HepG2 (cell line): ENCODE results near the gene RPL19. TPM values are rescaled to one million over a fixed set of nuclear protein-coding genes. Genes with fewer than 3 reads are reported as not detected.

Experiments
- ATAC-seq: fragments of 200-7000 bp; cut with Tn5 transposase; 3 replicates; pipeline ENCODE4 v1.9.1; 2020; ENCODE audit warnings: mild to moderate bottlenecking, moderate library complexity
- BruUV-seq: library from RNA; stranded (reverse); fragments of 400-500 nt; replicated peaks from 2 replicates; lab custom pipeline; 2021; lab: Mats Ljungman, UMichigan
- CTCF ChIA-PET: fragments of 300-600 bp; formaldehyde crosslinking; extraction: SDS; loops from one replicate; lab custom pipeline; 2021; ENCODE audit warnings: low total read pairs, inconsistent platforms, low intra/inter-chr PET ratio; lab: Yijun Ruan, JAX
- POLR2A ChIA-PET: fragments of 350-600 bp; sonication (Branson Sonifier 250); formaldehyde crosslinking; loops from one replicate; lab custom pipeline; 2020; ENCODE audit warnings: antibody characterized with exemption, inconsistent platforms; lab: Yijun Ruan, JAX
- DNase-seq: peaks from one replicate; pipeline ENCODE4 v3.0.0-alpha.2; 2015; ENCODE audit warnings: low spot score
- FAIRE-seq: peaks from 3 replicates; lab custom pipeline; 2011; peaks lifted over from hg19 to GRCh38; lab: Jason Lieb, UNC
- H2AFZ ChIP-seq: one replicate; pipeline ENCODE4 v1.6.1; 2011; ENCODE audit warnings: low read length, inconsistent platforms
- H3K27ac ChIP-seq: fragments of 300-600 bp; 3 replicates; pipeline ENCODE4 v1.8.0; 2011; ENCODE audit warnings: mixed run types, mild to moderate bottlenecking, mixed read lengths, low read length, inconsistent platforms; ENCODE audit not compliant: insufficient read depth; ENCODE audit errors: extremely low read length
- H3K27me3 ChIP-seq, 2 experiments: fragments of 200-600 bp in 1 of 2; 2 replicates in 1 of 2; 3 replicates in 1 of 2; pipeline versions ENCODE4 v1.6.0 to v1.8.0; 2011; ENCODE audit warnings: low read length in 2 of 2, mild to moderate bottlenecking in 2 of 2, moderate library complexity in 2 of 2, inconsistent platforms in 1 of 2; ENCODE audit not compliant: insufficient read depth in 2 of 2, control insufficient read depth in 1 of 2
- H3K36me3 ChIP-seq, 2 experiments: fragments of 200-600 bp in 1 of 2; replicated peaks in 1 of 2; 2 replicates in 1 of 2; 3 replicates in 1 of 2; pipeline versions ENCODE4 v1.5.1 to v1.8.0; 2011; ENCODE audit warnings: low read length in 2 of 2, inconsistent platforms in 1 of 2; ENCODE audit not compliant: insufficient read depth in 2 of 2, control insufficient read depth in 1 of 2
- H3K4me1 ChIP-seq: 2 replicates; pipeline ENCODE4 v1.5.1; 2012; ENCODE audit warnings: low read length, inconsistent platforms; ENCODE audit not compliant: insufficient read depth
- H3K4me2 ChIP-seq: 2 replicates; pipeline ENCODE4 v1.6.0; 2011; ENCODE audit warnings: low read depth, low read length, inconsistent platforms
- H3K4me3 ChIP-seq, 3 experiments: fragments of 200-600 bp in 1 of 3; sonication (generic), shearing (Covaris generic) in 1 of 3; replicated peaks in 1 of 3; 2 replicates each; pipeline ENCODE4 v1.5.1; 2011 to 2016; ENCODE audit warnings: low read length in 3 of 3, inconsistent platforms in 2 of 3, low read depth in 2 of 3, mild to moderate bottlenecking in 2 of 3, control low read depth in 1 of 3, mixed read lengths in 1 of 3; ENCODE audit not compliant: insufficient read depth in 1 of 3
- H3K79me2 ChIP-seq: one replicate; pipeline ENCODE4 v1.6.1; 2011; ENCODE audit warnings: low read length, inconsistent platforms; ENCODE audit not compliant: insufficient read depth
- H3K9ac ChIP-seq: 2 replicates; pipeline ENCODE4 v1.6.0; 2011; ENCODE audit warnings: mild to moderate bottlenecking, low read depth, low read length, inconsistent platforms; ENCODE audit not compliant: insufficient read depth
- H3K9me3 ChIP-seq: 2 replicates; pipeline ENCODE4 v1.5.1; 2012; ENCODE audit warnings: mild to moderate bottlenecking, low read length
- H4K20me1 ChIP-seq: 2 replicates; pipeline ENCODE4 v1.6.0; 2011; ENCODE audit warnings: inconsistent platforms, mild to moderate bottlenecking, low read length, moderate library complexity; ENCODE audit not compliant: insufficient read depth
- ARID5B ChIP-seq: IDR thresholded peaks from 2 replicates; pipeline ENCODE4 v1.4.0; 2020; ENCODE audit warnings: mild to moderate bottlenecking, missing genetic modification reagents
- HHEX ChIP-seq: IDR thresholded peaks from 2 replicates; pipeline ENCODE4 v1.6.1; 2016; ENCODE audit warnings: control low read depth
- RBAK ChIP-seq: sonication (generic); formaldehyde crosslinking; IDR thresholded peaks from 2 replicates; pipeline ENCODE4 v1.5.1; 2020; ENCODE audit warnings: mild to moderate bottlenecking, missing genetic modification reagents
- YEATS4 ChIP-seq: sonication (generic); formaldehyde crosslinking; IDR thresholded peaks from 2 replicates; pipeline ENCODE4 v1.4.0; 2020; ENCODE audit warnings: missing genetic modification reagents, borderline replicate concordance
- ZNF292 ChIP-seq: sonication (generic); formaldehyde crosslinking; IDR thresholded peaks from 2 replicates; pipeline ENCODE4 v1.8.1; 2022; ENCODE audit warnings: mild to moderate bottlenecking, low read depth, missing genetic modification reagents, borderline replicate concordance
- ZNF296 ChIP-seq: sonication (generic); formaldehyde crosslinking; conservative IDR thresholded peaks from 2 replicates; pipeline ENCODE4 v1.5.0; 2020; ENCODE audit warnings: mild to moderate bottlenecking, missing genetic modification reagents
- ZNF333 ChIP-seq: sonication (generic); formaldehyde crosslinking; IDR thresholded peaks from 2 replicates; pipeline ENCODE4 v1.4.0; 2020; ENCODE audit warnings: mild to moderate bottlenecking, missing genetic modification reagents, borderline replicate concordance
- WGBS: methylation state at CpG from one replicate; pipeline ENCODE4 v1.1.6; 2017; ENCODE audit warnings: low lambda C conversion rate; 5-methylcytosine and 5-hydroxymethylcytosine counted together
- in situ Hi-C: cut with HindIII; loops from 2 replicates; pipeline ENCODE4 v1.10.0; 2017; ENCODE audit warnings: low pct_unique_long_range_greater_than_20kb; ENCODE audit not compliant: extremely low pct_ligation_motif_present
- intact Hi-C: fragments of 100-400 bp; cut with micrococcal nuclease; formaldehyde crosslinking; loops from one replicate; pipeline ENCODE4 v1.10.0; 2022; ENCODE audit not compliant: unreplicated experiment
- polyA plus RNA-seq, 8 experiments: library from polyadenylated mRNA; depleted of rRNA in 3 of 8; stranded (reverse) in 7 of 8; unstranded in 1 of 8; fragments of >200 nt; fragmentation: Illumina TruSeq in 4 of 8; extraction: Trizol in 4 of 8; gene quantifications; 2 replicates each; pipeline versions ENCODE4 v1.2.1 to v1.2.3, GENCODE V29; 2011 to 2016; ENCODE audit warnings: low read depth in 4 of 8, missing spikeins in 1 of 8, mixed read lengths in 1 of 8; ENCODE audit not compliant: insufficient read depth in 1 of 8
- total RNA-seq, 5 experiments: library from RNA; depleted of rRNA; stranded (reverse); fragments of >200 nt; fragmentation: Illumina TruSeq; extraction: Trizol; gene quantifications; 2 replicates each; pipeline ENCODE4 v1.2.3, GENCODE V29; 2016; ENCODE audit warnings: low read depth in 1 of 5
- TF ChIP-seq, protein P1 (sequence below): sonication (generic); formaldehyde crosslinking; conservative IDR thresholded peaks from 2 replicates; pipeline ENCODE4 v1.5.0; 2020; ENCODE audit warnings: missing genetic modification reagents
- TF ChIP-seq, protein P2 (sequence below), 2 experiments: sonication (generic) in 1 of 2; formaldehyde crosslinking in 1 of 2; IDR thresholded peaks; 2 replicates each; pipeline versions ENCODE4 v1.6.1 to v1.9.0; 2014 to 2022; ENCODE audit warnings: antibody characterized with exemption in 1 of 2, borderline replicate concordance in 1 of 2, inconsistent platforms in 1 of 2, low read depth in 1 of 2, missing genetic modification reagents in 1 of 2
- TF ChIP-seq, protein P3 (sequence below): sonication (generic); formaldehyde crosslinking; conservative IDR thresholded peaks from 2 replicates; pipeline ENCODE4 v1.8.0; 2022; ENCODE audit warnings: missing genetic modification reagents

RPL19 gene
- total and polyA plus RNA-seq, 2 of the 13 experiments (the other 11 are each of a cell fraction or from before 2014, with no cell fraction given), result 2,522 to 2,768 TPM

DNA sequence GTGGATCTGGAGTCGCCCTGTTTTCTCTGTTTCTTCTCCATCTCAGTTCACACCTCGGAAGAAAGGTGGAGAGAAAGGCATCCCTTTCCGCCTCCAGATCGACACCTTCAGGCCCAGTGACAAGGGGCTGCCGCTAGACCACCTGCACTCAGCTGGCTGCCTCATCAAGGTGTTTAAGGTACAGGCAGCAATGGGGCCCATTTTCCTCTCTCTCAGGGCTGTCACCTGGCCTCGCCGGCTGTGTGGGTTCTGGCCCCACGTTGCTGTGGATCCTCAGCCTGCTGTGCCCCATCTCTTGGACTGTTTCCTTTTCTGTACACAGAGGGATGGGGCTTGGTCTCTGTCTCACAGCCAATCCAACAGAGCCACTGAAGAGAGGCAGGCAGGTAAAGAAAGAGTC is 43.1 kb downstream of the RPL19 start:
- ChIA-PET CTCF (interaction anchor here (4.2 kb wide), 1 partner anchor 36 kb away, joined by 35 read pairs; no protein-coding TSS in a partner anchor), POLR2A (interaction anchor here (0.6 to 3.2 kb wide), 2 partner anchors 37 to 429 kb away, joined by 3 to 24 read pairs; no protein-coding TSS in a partner anchor)
- no peaks in the 10 kb centered on the region for H3K9me3 ChIP-seq
- peaks cover 0 to 5% of the 10 kb centered on the region in 2 experiments; a peak in 2 of 5 replicates for H3K27me3 ChIP-seq
- no peak overlapping the region for H3K27ac ChIP-seq
- H2AFZ ChIP-seq, result no peak overlapping the region
- no peak overlapping the region for H3K4me3 ChIP-seq
- H3K79me2 ChIP-seq, result no peaks in the 10 kb centered on the region
- no TSS peak for BruUV-seq
- intact Hi-C loops (loop anchor here (5.0 kb wide), 1 partner anchor 51 kb away; no protein-coding TSS in a partner anchor), in situ Hi-C loops (no loop called here)
- ATAC-seq (no peak), FAIRE-seq (no peak), DNase-seq (no peak)
- no peak overlapping the region for H3K4me2 ChIP-seq
- 46% methylated on average over 8 of the region's 8 CpGs for WGBS
- peaks cover 11% of the 10 kb centered on the region for H3K4me1 ChIP-seq
- no peaks in the 10 kb centered on the region for H3K36me3 ChIP-seq
- H3K9ac ChIP-seq, result no peak overlapping the region
- no peaks in the 10 kb centered on the region for H4K20me1 ChIP-seq
- TF ChIP-seq ZNF333 (CRISPR knock-in tag), result no peak
- no peak for TF ChIP-seq RBAK (CRISPR knock-in tag)
- no peak for TF ChIP-seq ARID5B (CRISPR knock-in tag)
- TF ChIP-seq HHEX (CRISPR knock-in tag), result no peak
- TF ChIP-seq, protein P1, sequence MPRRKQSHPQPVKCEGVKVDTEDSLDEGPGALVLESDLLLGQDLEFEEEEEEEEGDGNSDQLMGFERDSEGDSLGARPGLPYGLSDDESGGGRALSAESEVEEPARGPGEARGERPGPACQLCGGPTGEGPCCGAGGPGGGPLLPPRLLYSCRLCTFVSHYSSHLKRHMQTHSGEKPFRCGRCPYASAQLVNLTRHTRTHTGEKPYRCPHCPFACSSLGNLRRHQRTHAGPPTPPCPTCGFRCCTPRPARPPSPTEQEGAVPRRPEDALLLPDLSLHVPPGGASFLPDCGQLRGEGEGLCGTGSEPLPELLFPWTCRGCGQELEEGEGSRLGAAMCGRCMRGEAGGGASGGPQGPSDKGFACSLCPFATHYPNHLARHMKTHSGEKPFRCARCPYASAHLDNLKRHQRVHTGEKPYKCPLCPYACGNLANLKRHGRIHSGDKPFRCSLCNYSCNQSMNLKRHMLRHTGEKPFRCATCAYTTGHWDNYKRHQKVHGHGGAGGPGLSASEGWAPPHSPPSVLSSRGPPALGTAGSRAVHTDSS (CRISPR knock-in tag), result no peak
- TF ChIP-seq, protein P2, sequence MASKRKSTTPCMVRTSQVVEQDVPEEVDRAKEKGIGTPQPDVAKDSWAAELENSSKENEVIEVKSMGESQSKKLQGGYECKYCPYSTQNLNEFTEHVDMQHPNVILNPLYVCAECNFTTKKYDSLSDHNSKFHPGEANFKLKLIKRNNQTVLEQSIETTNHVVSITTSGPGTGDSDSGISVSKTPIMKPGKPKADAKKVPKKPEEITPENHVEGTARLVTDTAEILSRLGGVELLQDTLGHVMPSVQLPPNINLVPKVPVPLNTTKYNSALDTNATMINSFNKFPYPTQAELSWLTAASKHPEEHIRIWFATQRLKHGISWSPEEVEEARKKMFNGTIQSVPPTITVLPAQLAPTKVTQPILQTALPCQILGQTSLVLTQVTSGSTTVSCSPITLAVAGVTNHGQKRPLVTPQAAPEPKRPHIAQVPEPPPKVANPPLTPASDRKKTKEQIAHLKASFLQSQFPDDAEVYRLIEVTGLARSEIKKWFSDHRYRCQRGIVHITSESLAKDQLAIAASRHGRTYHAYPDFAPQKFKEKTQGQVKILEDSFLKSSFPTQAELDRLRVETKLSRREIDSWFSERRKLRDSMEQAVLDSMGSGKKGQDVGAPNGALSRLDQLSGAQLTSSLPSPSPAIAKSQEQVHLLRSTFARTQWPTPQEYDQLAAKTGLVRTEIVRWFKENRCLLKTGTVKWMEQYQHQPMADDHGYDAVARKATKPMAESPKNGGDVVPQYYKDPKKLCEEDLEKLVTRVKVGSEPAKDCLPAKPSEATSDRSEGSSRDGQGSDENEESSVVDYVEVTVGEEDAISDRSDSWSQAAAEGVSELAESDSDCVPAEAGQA (IDR thresholded peaks at IDR 0.05; ENCODE audit: low read depth), result no peak
- TF ChIP-seq, protein P2 (CRISPR knock-in tag; IDR thresholded peaks at IDR 0.05; ENCODE audit: borderline replicate concordance), result no peak
- TF ChIP-seq ZNF292 (CRISPR knock-in tag), result no peak
- TF ChIP-seq, protein P3, sequence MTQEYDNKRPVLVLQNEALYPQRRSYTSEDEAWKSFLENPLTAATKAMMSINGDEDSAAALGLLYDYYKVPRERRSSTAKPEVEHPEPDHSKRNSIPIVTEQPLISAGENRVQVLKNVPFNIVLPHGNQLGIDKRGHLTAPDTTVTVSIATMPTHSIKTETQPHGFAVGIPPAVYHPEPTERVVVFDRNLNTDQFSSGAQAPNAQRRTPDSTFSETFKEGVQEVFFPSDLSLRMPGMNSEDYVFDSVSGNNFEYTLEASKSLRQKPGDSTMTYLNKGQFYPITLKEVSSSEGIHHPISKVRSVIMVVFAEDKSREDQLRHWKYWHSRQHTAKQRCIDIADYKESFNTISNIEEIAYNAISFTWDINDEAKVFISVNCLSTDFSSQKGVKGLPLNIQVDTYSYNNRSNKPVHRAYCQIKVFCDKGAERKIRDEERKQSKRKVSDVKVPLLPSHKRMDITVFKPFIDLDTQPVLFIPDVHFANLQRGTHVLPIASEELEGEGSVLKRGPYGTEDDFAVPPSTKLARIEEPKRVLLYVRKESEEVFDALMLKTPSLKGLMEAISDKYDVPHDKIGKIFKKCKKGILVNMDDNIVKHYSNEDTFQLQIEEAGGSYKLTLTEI (CRISPR knock-in tag), result no peak
- TF ChIP-seq ZNF296 (CRISPR knock-in tag), result no peak
- TF ChIP-seq YEATS4 (CRISPR knock-in tag), result no peak
